Mesenchymal stem cell (in vitro differentiated cells and primary cell): ENCODE data around the gene KLHL28.

Experiments
- DNase-seq: peaks from one replicate; pipeline ENCODE4 v3.0.0-alpha.2; 2013
- H2AFZ ChIP-seq: one replicate; pipeline ENCODE4 v1.6.1; 2013; ENCODE audit warnings: low read depth, mild to moderate bottlenecking, control low read depth, inconsistent platforms, low read length, moderate library complexity
- H2AK5ac ChIP-seq: 2 replicates; pipeline ENCODE4 v1.6.1; 2013; ENCODE audit warnings: low read length, moderate library complexity, mild to moderate bottlenecking, inconsistent platforms; ENCODE audit not compliant: severe bottlenecking
- H2BK120ac ChIP-seq: one replicate; pipeline ENCODE4 v1.6.1; 2013; ENCODE audit warnings: low read depth, mild to moderate bottlenecking, inconsistent platforms, low read length, moderate library complexity
- H2BK12ac ChIP-seq, 2 experiments: one replicate each; pipeline ENCODE4 v1.6.1; 2013; ENCODE audit warnings: inconsistent platforms in 2 of 2, low read length in 2 of 2, mild to moderate bottlenecking in 2 of 2, moderate library complexity in 2 of 2, control low read depth in 1 of 2
- H2BK15ac ChIP-seq: one replicate; pipeline ENCODE4 v1.6.1; 2013; ENCODE audit warnings: mild to moderate bottlenecking, low read depth, inconsistent platforms; ENCODE audit not compliant: poor library complexity, severe bottlenecking
- H2BK5ac ChIP-seq: 2 replicates; pipeline ENCODE4 v1.6.1; 2013; ENCODE audit warnings: low read depth, mild to moderate bottlenecking, low read length, control low read depth, inconsistent platforms; ENCODE audit not compliant: poor library complexity, severe bottlenecking
- H3K14ac ChIP-seq, 2 experiments: one replicate each; pipeline ENCODE4 v1.6.1; 2013; ENCODE audit warnings: inconsistent platforms in 2 of 2, low read length in 2 of 2, control low read depth in 1 of 2, mild to moderate bottlenecking in 1 of 2, moderate library complexity in 1 of 2
- H3K18ac ChIP-seq, 2 experiments: one replicate each; pipeline ENCODE4 v1.6.1; 2013; ENCODE audit warnings: inconsistent platforms in 2 of 2, low read length in 2 of 2, control low read depth in 1 of 2, low read depth in 1 of 2, mild to moderate bottlenecking in 1 of 2
- H3K23ac ChIP-seq, 2 experiments: one replicate each; pipeline ENCODE4 v1.6.1; 2013; ENCODE audit warnings: inconsistent platforms in 2 of 2, low read length in 2 of 2, mild to moderate bottlenecking in 2 of 2, moderate library complexity in 2 of 2, control low read depth in 1 of 2
- H3K27ac ChIP-seq: 2 replicates; pipeline ENCODE4 v1.5.1; 2013; ENCODE audit warnings: mild to moderate bottlenecking, moderate library complexity, low read length, control low read depth, inconsistent platforms; ENCODE audit not compliant: poor library complexity, severe bottlenecking
- H3K27me3 ChIP-seq, 2 experiments: 2 replicates each; pipeline versions ENCODE4 v1.6.1 to v1.7.0; 2013; ENCODE audit warnings: low read length in 2 of 2, mild to moderate bottlenecking in 2 of 2, moderate library complexity in 2 of 2, control low read depth in 1 of 2, inconsistent platforms in 1 of 2; ENCODE audit not compliant: control insufficient read depth in 1 of 2, insufficient read depth in 1 of 2
- H3K36me3 ChIP-seq, 2 experiments: 2 replicates each; pipeline versions ENCODE4 v1.6.1 to v1.7.0; 2013; ENCODE audit warnings: low read length in 2 of 2, control low read depth in 1 of 2, inconsistent platforms in 1 of 2, low read depth in 1 of 2, mild to moderate bottlenecking in 1 of 2; ENCODE audit not compliant: insufficient read depth in 2 of 2, control insufficient read depth in 1 of 2
- H3K4ac ChIP-seq, 2 experiments: one replicate each; pipeline ENCODE4 v1.6.1; 2013; ENCODE audit warnings: inconsistent platforms in 2 of 2, low read length in 2 of 2, mild to moderate bottlenecking in 2 of 2, moderate library complexity in 2 of 2, control low read depth in 1 of 2, low read depth in 1 of 2
- H3K4me1 ChIP-seq: 2 replicates; pipeline ENCODE4 v1.6.1; 2013; ENCODE audit warnings: low read depth, low read length, control low read depth; ENCODE audit not compliant: control insufficient read depth, insufficient read depth
- H3K4me2 ChIP-seq: 2 replicates; pipeline ENCODE4 v1.6.1; 2013; ENCODE audit warnings: low read length, mild to moderate bottlenecking, inconsistent platforms; ENCODE audit not compliant: poor library complexity, severe bottlenecking
- H3K4me3 ChIP-seq, 2 experiments: 2 replicates each; pipeline versions ENCODE4 v1.5.1 to v1.7.0; 2013; ENCODE audit warnings: low read length in 2 of 2, mild to moderate bottlenecking in 2 of 2, control low read depth in 1 of 2, low read depth in 1 of 2; ENCODE audit not compliant: insufficient read depth in 1 of 2
- H3K79me1 ChIP-seq: replicated peaks from 2 replicates; pipeline ENCODE4 v1.6.1; 2013; ENCODE audit warnings: mild to moderate bottlenecking, control low read depth, low read length, inconsistent platforms; ENCODE audit not compliant: poor library complexity, severe bottlenecking
- H3K9ac ChIP-seq: 2 replicates; pipeline ENCODE4 v1.7.0; 2013; ENCODE audit warnings: mild to moderate bottlenecking, low read length, moderate library complexity
- H3K9me3 ChIP-seq: 2 replicates; pipeline ENCODE4 v1.7.0; 2013; ENCODE audit warnings: mild to moderate bottlenecking, low read length; ENCODE audit not compliant: control insufficient read depth
- H4K8ac ChIP-seq: one replicate; pipeline ENCODE4 v1.6.1; 2013; ENCODE audit warnings: inconsistent platforms, mild to moderate bottlenecking, low read length, moderate library complexity
- H4K91ac ChIP-seq: one replicate; pipeline ENCODE4 v1.6.1; 2013; ENCODE audit warnings: mild to moderate bottlenecking, low read length, inconsistent platforms
- WGBS: methylation state at CpG from one replicate; pipeline ENCODE4 v1.1.7; 2013; ENCODE audit warnings: mixed read lengths; 5-methylcytosine and 5-hydroxymethylcytosine counted together

The KLHL28 gene

GRCh38 chr14:44995196-44995595 is 33.4 kb upstream of the KLHL28 start:
- WGBS = 98% methylated on average over 2 of the region's 3 CpGs
- no peaks in the 10 kb centered on the region for H3K4me1 ChIP-seq

GRCh38 chr14:44990533-44990932 is 28.8 kb upstream of the KLHL28 start:
- H2AK5ac ChIP-seq = no peak overlapping the region
- H3K79me1 ChIP-seq = peaks cover 20% of the 10 kb centered on the region
- no peak overlapping the region for H3K18ac ChIP-seq
- H3K27me3 ChIP-seq = no peaks in the 10 kb centered on the region
- no peak overlapping the region for H3K4me2 ChIP-seq
- H3K9me3 ChIP-seq = no peaks in the 10 kb centered on the region
- H3K36me3 ChIP-seq = peaks cover 0 to 3% of the 10 kb centered on the region in 2 experiments
- no peak overlapping the region for H3K14ac ChIP-seq
- H3K9ac ChIP-seq = no peak overlapping the region
- H4K91ac ChIP-seq = no peak overlapping the region
- no peak overlapping the region for H4K8ac ChIP-seq
- H3K23ac ChIP-seq = no peak overlapping the region
- H2BK5ac ChIP-seq = no peak overlapping the region
- no peak overlapping the region for H2AFZ ChIP-seq
- no peak overlapping the region for H2BK12ac ChIP-seq
- DNase-seq = no peak
- WGBS = 94% methylated on average over 2 of the region's 2 CpGs
- no peak overlapping the region for H2BK15ac ChIP-seq
- no peak overlapping the region for H3K4me3 ChIP-seq
- H3K4me1 ChIP-seq = no peaks in the 10 kb centered on the region
- H2BK120ac ChIP-seq = no peak overlapping the region
- no peak overlapping the region for H3K27ac ChIP-seq
- H3K4ac ChIP-seq = no peak overlapping the region

More at GRCh38 chr14:44995196-44995595, 33.4 kb upstream of the KLHL28 start:
- Histone ChIP-seq H2AK5ac (no peak overlapping the region), H3K27ac (no peak overlapping the region), H2BK5ac (no peak overlapping the region), H2AFZ (no peak overlapping the region), H3K9ac (no peak overlapping the region), H3K9me3 (no peaks in the 10 kb centered on the region), H3K79me1 (peaks cover 21% of the 10 kb centered on the region), H4K91ac (no peak overlapping the region), H3K36me3 (peaks cover 8 to 35% of the 10 kb centered on the region in 2 experiments), H3K4me2 (no peak overlapping the region), H2BK15ac (no peak overlapping the region), H2BK12ac (no peak overlapping the region), H3K18ac (no peak overlapping the region), H3K27me3 (no peaks in the 10 kb centered on the region), H3K4me3 (no peak overlapping the region), H2BK120ac (no peak overlapping the region), H3K4ac (no peak overlapping the region), H4K8ac (no peak overlapping the region), H3K14ac (no peak overlapping the region), H3K23ac (no peak overlapping the region)
- DNase-seq = no peak

DNA sequence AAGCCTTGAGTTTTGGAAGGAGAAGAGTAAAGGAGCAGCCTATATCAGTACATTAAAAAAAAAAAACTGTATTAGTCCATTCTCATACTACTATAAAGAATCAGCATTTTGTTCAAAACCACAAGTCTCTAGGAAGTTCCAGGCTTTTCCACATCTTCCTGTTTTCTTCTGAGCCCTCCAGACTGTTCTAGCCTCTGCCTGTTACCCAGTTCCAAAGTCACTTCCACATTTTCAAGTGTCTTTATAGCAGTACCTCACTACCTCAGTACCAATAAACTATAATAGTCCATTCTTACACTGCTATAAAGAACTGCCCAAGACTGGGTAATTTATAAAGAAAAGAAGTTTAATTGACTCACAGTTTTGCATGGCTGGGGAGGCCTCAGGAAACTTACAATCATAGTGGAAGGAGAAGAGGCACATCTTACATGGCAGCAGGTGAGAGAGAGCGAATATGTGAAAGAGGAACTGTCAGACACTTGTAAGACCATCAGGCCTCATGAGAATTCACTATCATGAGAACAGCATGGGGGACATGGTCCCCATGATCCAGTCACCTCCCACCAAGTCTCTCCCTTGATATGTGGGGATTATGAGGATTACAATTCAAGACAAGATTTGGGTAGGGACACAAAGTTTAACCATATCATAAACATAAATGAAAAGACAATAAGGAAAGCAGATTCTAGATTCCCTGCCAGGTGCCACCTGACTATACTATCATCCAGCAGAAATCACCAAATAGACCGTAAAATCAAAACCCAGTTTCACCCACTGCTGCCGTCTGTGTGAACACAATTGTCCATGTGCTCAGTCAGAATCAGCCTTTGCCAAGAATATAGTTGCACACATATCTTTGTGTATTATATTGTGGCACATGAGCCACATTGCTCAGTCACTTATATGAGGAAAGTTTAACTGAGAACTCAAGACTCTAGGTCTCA is 28.0 kb upstream of the KLHL28 start:
- no peak overlapping the region for H3K18ac ChIP-seq
- no peak overlapping the region for H4K91ac ChIP-seq
- no peak overlapping the region for H3K9ac ChIP-seq
- H4K8ac ChIP-seq = no peak overlapping the region
- no peak overlapping the region for H2BK5ac ChIP-seq
- no peaks in the 10 kb centered on the region for H3K9me3 ChIP-seq
- no peaks in the 10 kb centered on the region for H3K27me3 ChIP-seq
- H3K4ac ChIP-seq = no peak overlapping the region
- H2AFZ ChIP-seq = no peak overlapping the region
- no peaks in the 10 kb centered on the region for H3K4me1 ChIP-seq
- H2BK120ac ChIP-seq = no peak overlapping the region
- no peak overlapping the region for H3K23ac ChIP-seq
- no peak overlapping the region for H2BK12ac ChIP-seq
- H3K79me1 ChIP-seq = peaks cover 24% of the 10 kb centered on the region
- H3K14ac ChIP-seq = no peak overlapping the region
- no peak overlapping the region for H3K4me2 ChIP-seq
- H3K36me3 ChIP-seq = peaks cover 0 to 3% of the 10 kb centered on the region in 2 experiments
- no peak overlapping the region for H3K27ac ChIP-seq
- H2AK5ac ChIP-seq = no peak overlapping the region
- H2BK15ac ChIP-seq = no peak overlapping the region
- no peak overlapping the region for H3K4me3 ChIP-seq
- WGBS = 95% methylated on average over 3 of the region's 3 CpGs
- DNase-seq = no peak

GRCh38 chr14:44988694-44989093 is 26.9 kb upstream of the KLHL28 start:
- H3K18ac ChIP-seq = no peak overlapping the region
- H3K4me2 ChIP-seq = no peak overlapping the region
- no peak overlapping the region for H3K27ac ChIP-seq
- no peak overlapping the region for H2AFZ ChIP-seq
- H3K79me1 ChIP-seq = peaks cover 18% of the 10 kb centered on the region
- no peak overlapping the region for H2AK5ac ChIP-seq
- H3K4me1 ChIP-seq = no peaks in the 10 kb centered on the region
- no peak overlapping the region for H3K14ac ChIP-seq
- H2BK15ac ChIP-seq = no peak overlapping the region
- no peak overlapping the region for H3K9ac ChIP-seq
- H2BK120ac ChIP-seq = no peak overlapping the region
- H3K4me3 ChIP-seq = no peak overlapping the region
- DNase-seq = peak; percentile 42
- H3K9me3 ChIP-seq = no peaks in the 10 kb centered on the region
- H2BK12ac ChIP-seq = no peak overlapping the region
- no peak overlapping the region for H2BK5ac ChIP-seq
- H4K91ac ChIP-seq = no peak overlapping the region
- no peaks in the 10 kb centered on the region for H3K27me3 ChIP-seq
- no peaks in the 10 kb centered on the region for H3K36me3 ChIP-seq
- WGBS = 27% methylated on average over 2 of the region's 2 CpGs
- no peak overlapping the region for H3K23ac ChIP-seq
- no peak overlapping the region for H4K8ac ChIP-seq
- no peak overlapping the region for H3K4ac ChIP-seq
